ENCODE measurements around the gene GBX2. TPM values are rescaled to one million over a fixed set of nuclear protein-coding genes. Genes with fewer than 3 reads are reported as not detected.

GBX2 gene
- total and polyA plus RNA-seq, 2 of the 13 experiments (the other 11 are each of a cell fraction or from before 2014, with no cell fraction given) = not detected

- TF ChIP-seq ISL2 (CRISPR knock-in tag; IDR thresholded peaks at IDR 0.05) (peak; percentile 96), HMGXB4 (CRISPR knock-in tag; IDR thresholded peaks at IDR 0.05; ENCODE audit: borderline replicate concordance in 1 of 2, low read depth in 1 of 2) (no peak), ZEB1 (IDR thresholded peaks at IDR 0.05; ENCODE audit: insufficient replicate concordance, low read depth) (peak; percentile 72), ZNF703 (CRISPR knock-in tag; IDR thresholded peaks at IDR 0.05; ENCODE audit: borderline replicate concordance) (peak; percentile 96), ZNF280B (CRISPR knock-in tag; IDR thresholded peaks at IDR 0.05; ENCODE audit: borderline replicate concordance) (no peak), ZGPAT (CRISPR knock-in tag; IDR thresholded peaks at IDR 0.05) (peak; percentile 95), ZSCAN5A (CRISPR knock-in tag; IDR thresholded peaks at IDR 0.05; ENCODE audit: borderline replicate concordance) (peak; percentile 52; the same call in 1 of the 2 replicates), ZNF441 (CRISPR knock-in tag; IDR thresholded peaks at IDR 0.05; ENCODE audit: borderline replicate concordance) (0 out of 2 replicates have a peak, but pooled peaks have one; percentile 61), ZNF724P (CRISPR knock-in tag; IDR thresholded peaks at IDR 0.05; ENCODE audit: borderline replicate concordance) (peak; percentile 55; the same call in 1 of the 2 replicates), BHLHE40 (IDR thresholded peaks at IDR 0.05; ENCODE audit: low read length) (peak; percentile 73), ZNF672 (CRISPR knock-in tag; IDR thresholded peaks at IDR 0.05) (no peak), IRF1 (CRISPR knock-in tag; IDR thresholded peaks at IDR 0.05; ENCODE audit: low read depth) (no peak), FOSL2 (CRISPR knock-in tag; IDR thresholded peaks at IDR 0.05) (peak; percentile 67), SMYD3 (CRISPR knock-in tag; IDR thresholded peaks at IDR 0.05) (peak; percentile 95; the same call in 1 of the 2 replicates), TEAD3 (CRISPR knock-in tag; optimal IDR thresholded peaks at IDR 0.05; ENCODE audit: borderline replicate concordance) (peak; percentile 90), RXRA (CRISPR knock-in tag; IDR thresholded peaks at IDR 0.05) (peak; percentile 94), POGZ (CRISPR knock-in tag; IDR thresholded peaks at IDR 0.05) (no peak; the same call in 1 of the 2 replicates)
- TF ChIP-seq, protein P1, sequence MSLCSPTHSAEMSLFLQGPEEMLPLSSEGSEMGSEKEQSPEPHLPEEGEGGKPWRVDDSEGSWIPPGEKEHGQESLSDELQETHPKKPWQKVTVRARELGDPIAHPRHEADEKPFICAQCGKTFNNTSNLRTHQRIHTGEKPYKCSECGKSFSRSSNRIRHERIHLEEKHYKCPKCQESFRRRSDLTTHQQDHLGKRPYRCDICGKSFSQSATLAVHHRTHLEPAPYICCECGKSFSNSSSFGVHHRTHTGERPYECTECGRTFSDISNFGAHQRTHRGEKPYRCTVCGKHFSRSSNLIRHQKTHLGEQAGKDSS (CRISPR knock-in tag; IDR thresholded peaks at IDR 0.05; ENCODE audit: borderline replicate concordance, low read depth) = no peak
These were observed 50.3 kb downstream of the GBX2 start (continued) for GRCh38 chr2:236117861-236118269.
